Measurements from ENCODE around the gene CADM2.
"Not testable (repeated sequence)": the region's sequence is repeated elsewhere in the genome, so short reads cannot be mapped to it uniquely, and the experiment has no call there.

CADM2 gene

GRCh38 chr3:85846940-85847339, 888.2 kb downstream of the CADM2 start:
- no peak for DNase-seq

DNA sequence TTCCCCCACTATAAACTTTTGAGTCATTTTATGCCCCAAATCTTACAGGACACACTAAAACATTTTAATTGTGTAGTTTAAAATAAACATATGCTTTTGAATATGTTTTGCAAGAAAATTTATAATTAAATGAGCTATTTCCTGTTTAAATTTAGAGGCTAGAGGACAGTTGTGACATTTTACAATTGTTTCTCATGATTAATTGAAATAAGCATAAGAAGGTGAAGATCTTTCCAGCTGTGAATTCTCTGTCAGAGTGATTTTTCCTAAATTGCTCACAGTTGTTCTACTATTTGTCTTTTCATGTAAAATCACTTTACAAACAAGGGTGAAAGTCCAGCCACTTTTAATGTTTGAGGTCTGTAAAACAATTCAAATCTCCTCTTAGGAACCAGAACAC, 892.3 kb downstream of the CADM2 start:
- peak; percentile 4 for DNase-seq

GRCh38 chr3:85853805-85854204, 895.0 kb downstream of the CADM2 start:
- no peak for DNase-seq

DNA sequence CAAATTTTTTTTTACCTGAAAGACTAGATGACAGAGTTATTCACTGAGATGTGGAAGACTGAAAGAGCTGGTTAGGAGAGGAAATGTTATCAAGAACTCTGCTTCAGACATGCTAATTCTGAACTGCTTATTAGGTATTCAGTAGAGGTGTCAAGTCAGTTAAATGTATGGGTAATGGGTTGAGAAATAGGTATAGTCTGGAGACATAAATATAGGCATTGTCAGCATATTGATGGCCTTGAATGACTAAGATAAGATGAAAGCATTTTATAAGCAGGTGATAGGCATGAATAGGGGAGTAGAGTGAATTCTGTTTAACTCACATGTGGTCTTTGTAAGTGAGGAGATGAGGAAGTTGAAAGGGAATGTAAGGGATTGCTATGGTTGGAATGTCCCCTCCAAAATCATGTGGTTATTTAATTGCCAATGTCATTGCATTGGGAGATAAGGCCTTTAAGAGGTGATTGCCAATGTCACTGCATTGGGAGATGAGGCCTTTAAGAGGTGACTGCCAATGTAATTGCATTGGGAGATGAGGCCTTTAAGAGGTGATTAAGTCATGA, 904.2 kb downstream of the CADM2 start:
- no peak for DNase-seq

GRCh38 chr3:85864896-85865295, 906.1 kb downstream of the CADM2 start:
- no peak for DNase-seq

GRCh38 chr3:85867072-85867471, 908.3 kb downstream of the CADM2 start:
- no peak for DNase-seq

GRCh38 chr3:85875589-85875988, 916.8 kb downstream of the CADM2 start:
- DNase-seq: no peak

- DNase-seq: no peak
Observed at GRCh38 chr3:85877631-85878030, 918.8 kb downstream of the CADM2 start.

DNA sequence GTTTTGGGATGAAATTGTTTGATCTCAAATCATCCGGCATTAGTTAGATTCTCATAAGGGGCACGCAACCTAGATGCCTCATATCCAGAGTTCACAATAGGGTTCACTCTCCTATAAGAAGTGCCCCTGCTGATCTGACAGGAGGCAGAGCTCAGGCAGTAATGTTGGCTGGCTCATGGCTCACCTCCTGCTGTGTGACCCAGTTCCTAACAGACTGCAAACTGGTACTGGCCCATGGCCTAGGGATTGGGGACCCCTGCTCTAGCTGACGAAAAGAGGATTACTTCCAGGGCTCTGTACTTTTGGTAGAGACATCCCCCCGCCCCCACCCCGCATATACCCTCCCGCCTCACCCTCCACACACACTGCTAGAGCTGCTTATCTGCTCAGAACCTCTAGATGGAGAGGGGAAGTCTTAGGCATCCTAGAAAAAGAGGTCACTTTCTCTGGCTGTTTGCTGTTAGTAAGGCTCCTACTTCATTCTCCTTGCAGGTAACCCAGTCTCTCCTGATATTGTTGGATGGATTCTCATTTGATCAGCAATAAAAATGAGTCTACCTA, 923.1 kb downstream of the CADM2 start:
- DNase-seq: no peak

GRCh38 chr3:85890043-85890555, 931.3 kb downstream of the CADM2 start:
- DNase-seq: no peak

GRCh38 chr3:85903434-85903833, 944.6 kb downstream of the CADM2 start:
- DNase-seq: no peak

GRCh38 chr3:85912980-85913379, 954.2 kb downstream of the CADM2 start:
- DNase-seq: no peak

DNA sequence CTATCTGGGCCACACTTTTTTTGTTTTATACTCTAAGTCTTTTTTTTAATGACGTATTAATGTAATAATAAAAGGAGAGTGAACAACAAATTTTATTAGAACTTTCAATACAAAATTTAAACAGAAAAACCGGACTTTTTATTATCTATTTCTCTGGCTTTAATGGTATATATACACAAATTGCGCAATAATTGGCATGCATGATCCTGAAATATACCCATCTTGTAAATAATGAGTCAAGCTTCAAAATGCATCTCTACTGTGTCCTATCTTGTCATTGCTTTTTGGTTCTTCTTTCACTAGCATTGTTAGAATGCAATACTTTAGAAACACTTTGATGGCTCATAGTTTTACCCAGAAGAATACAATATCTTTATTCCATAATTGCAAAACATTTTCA, 963.6 kb downstream of the CADM2 start:
- DNase-seq: no peak

GRCh38 chr3:85930718-85931117, 971.9 kb downstream of the CADM2 start:
- no peak for DNase-seq

DNA sequence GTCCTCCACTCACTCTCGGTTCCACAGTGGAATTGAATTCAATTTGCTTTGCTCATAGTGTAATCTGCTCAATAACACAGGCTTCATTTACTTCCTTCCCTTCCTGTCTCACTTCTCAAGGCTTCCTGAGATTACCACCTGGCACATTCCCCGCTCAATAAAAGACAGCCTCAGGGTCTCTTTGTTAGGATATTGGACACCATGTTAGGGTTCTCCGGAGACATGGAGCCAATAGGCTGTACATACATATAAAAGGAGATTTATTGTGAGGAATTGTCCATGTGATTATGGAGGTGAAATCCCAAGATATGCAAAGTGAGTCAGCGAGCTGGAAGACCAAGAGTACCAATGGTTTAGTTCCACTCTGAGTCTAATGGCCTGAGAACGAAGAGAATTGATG, 974.5 kb downstream of the CADM2 start:
- DNase-seq: no peak

DNA sequence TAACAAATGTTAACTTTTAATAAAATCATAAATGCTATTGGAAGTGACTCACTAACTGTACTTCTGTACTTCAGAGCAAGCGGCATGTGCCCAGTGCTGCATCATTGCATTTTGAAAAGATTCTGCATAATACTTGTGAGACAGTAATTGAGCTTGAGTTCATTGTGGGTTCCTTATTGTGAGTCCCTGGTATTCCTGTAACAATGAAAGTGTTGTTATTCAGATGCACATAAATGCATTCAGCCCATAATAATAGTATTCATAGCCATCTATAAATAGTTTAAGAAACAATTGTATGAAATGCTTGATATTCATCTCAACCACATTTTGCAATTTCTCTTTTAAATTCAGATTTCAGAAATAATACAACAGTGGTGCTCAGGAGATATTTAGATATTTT, 976.4 kb downstream of the CADM2 start:
- no peak for DNase-seq

GRCh38 chr3:85939074-85939482, 980.3 kb downstream of the CADM2 start:
- no peak for DNase-seq

DNA sequence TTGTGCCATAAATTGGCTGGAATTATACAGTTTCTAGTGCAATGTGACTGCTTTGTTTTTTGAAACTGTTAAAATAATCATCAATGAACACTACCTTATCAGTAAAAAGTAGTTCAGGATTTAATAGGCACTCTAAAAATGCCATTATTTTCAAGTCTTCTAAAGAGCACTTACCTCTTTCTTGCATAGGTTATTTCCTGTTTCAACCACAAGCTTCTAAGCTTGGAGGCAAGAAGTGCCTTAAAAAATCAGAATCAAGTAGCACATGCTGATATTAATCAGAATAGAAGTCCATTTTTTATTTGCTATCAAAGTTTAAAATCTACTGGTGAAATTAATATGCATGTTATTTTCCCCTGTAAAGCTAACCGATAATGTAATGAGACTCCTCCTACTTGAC, 991.6 kb downstream of the CADM2 start:
- DNase-seq: no peak

GRCh38 chr3:85960793-85961192, 1002.0 kb downstream of the CADM2 start:
- DNase-seq: no peak

DNA sequence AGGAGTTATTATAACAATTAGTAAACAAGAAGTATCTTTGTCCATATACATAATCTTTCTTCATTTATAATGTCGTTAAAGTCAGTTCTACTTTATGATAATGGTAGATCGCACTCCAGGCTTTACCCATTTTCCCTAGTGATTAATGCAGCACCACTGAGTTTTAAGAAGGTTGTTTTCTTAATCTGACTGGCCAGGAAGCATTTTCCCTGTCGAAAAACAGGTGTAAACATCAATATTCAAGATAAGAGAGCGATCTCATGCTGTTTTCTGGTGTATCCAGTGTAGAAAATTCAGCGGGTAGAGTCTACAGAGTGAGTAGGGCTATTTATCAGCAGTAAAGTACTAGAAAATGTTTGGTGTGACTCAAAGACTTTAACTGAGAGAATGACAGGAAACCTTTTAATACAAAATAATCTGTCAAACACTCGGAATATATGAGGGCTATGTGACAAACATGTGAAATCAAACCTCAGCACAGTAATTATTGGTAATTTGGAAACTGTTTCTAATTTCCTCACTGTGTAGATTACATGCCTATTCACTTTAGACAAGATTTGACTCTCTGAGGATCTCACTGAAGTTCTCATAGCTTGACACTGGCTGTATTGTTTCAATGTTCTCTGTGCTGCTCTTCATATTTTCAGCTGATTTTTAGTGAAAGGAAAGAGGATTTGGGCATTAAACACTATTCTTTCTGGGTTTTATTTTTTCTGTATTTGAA, 1019.0 kb downstream of the CADM2 start:
- DNase-seq: no peak

- no peak for DNase-seq
Observed at GRCh38 chr3:85979034-85979433, 1020.2 kb downstream of the CADM2 start.

DNA sequence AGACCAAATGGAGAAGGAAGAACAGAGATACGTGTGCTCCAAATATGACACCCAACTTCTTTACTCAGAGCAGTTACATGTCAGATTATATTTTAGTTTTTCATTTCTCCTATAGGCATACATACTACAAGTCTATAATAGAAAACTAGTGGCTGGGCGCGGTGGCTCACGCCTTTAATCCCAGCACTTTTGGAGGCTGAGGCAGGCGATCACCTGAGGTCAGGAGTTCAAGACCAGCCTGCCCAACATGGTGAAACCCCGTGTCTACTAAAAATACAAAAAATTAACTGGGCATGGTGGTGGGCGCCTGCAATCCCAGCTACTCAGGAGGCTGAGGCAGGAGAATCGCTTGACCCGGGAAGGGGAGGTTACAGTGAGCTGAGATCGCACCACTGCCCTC, 1030.8 kb downstream of the CADM2 start:
- not testable (repeated sequence) for DNase-seq

DNA sequence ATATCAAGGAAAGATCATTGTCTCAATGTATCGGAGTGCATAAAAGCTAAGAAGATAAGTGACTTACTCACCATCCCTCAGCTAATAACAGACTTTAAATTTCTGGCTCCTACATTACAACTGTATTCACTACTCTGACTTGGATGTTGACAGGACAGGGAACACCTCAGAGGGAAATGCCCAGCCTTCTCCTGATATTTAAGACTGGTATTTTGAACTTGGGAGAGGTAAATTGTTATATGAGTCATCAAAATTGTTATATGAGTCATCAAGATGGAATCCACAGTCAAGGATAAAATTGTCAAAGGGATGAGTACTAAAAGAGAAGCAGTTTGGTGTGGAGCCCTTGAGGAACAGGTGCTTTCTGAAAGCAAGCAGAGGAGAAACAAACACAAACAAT, 1070.8 kb downstream of the CADM2 start:
- no peak for DNase-seq

DNA sequence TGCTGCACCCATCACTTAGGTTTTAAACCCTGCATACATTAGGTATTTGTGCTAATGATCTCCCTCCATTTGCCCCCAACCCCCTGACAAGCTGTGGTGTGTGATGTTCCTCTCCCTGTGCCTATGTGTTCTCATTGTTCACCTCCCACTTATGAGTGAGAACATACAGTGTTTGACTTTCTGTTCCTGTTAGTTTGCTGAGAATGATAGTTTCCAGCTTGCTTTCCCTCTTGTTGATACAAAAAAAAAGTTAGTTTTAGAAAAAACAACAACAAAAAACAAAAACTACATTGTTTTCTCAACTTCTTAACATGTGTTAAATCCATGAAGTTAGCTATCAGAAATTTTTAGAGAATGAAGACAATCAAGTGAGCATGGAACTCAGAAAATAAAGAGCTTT, 1079.1 kb downstream of the CADM2 start:
- DNase-seq: no peak

Data from NCI-H146 (cell line).